HT-29 (cell line): ENCODE results near the gene DIDO1. TPM values are rescaled to one million over a fixed set of nuclear protein-coding genes. Genes with fewer than 3 reads are reported as not detected.
A peak's percentile ranks its signal among the peaks of the same experiment; 100 is the strongest.

ENCODE experiments used
- DNase-seq: peaks from one replicate; pipeline ENCODE4 v3.0.0-alpha.2; 2015; ENCODE audit warnings: low spot score
- total RNA-seq: library from RNA; depleted of rRNA; stranded (reverse); fragments of >200 nt; shearing (Covaris generic); gene quantifications from 2 replicates; pipeline ENCODE4 v1.2.3, GENCODE V29; 2014

Gene DIDO1
- total RNA-seq, 1 experiment from 2014 or later, result 78.5 TPM

- DNase-seq, result peak; percentile 85
Measured at GRCh38 chr20:62929051-62929538, 2.8 kb upstream of the DIDO1 start.

- DNase-seq, result no peak
Measured at GRCh38 chr20:62928246-62928939, 2.1 kb upstream of the DIDO1 start.

GRCh38 chr20:62927128-62927705 lies 912 bp upstream of the DIDO1 start:
- DNase-seq, result no peak

GRCh38 chr20:62925420-62926228 lies 681 bp downstream of the DIDO1 start:
- DNase-seq, result no peak

- DNase-seq, result peak; percentile 75
Measured at GRCh38 chr20:62925076-62925419, 1.3 kb downstream of the DIDO1 start.

- DNase-seq, result peak; percentile 71
Measured at GRCh38 chr20:62924442-62925075, 1.7 kb downstream of the DIDO1 start.

- DNase-seq, result peak; percentile 42
Measured at GRCh38 chr20:62923669-62924441, 2.5 kb downstream of the DIDO1 start.

GRCh38 chr20:62923059-62923668 lies 3.1 kb downstream of the DIDO1 start:
- DNase-seq, result peak; percentile 78

GRCh38 chr20:62922451-62922921 lies 3.8 kb downstream of the DIDO1 start:
- DNase-seq, result no peak

GRCh38 chr20:62921119-62921687 lies 5.1 kb downstream of the DIDO1 start:
- DNase-seq, result peak; percentile 86

GRCh38 chr20:62920039-62920645 lies 6.2 kb downstream of the DIDO1 start:
- DNase-seq, result no peak

GRCh38 chr20:62918831-62919230 lies 7.5 kb downstream of the DIDO1 start:
- DNase-seq, result no peak

GRCh38 chr20:62918147-62918546 lies 8.2 kb downstream of the DIDO1 start:
- DNase-seq, result no peak

GRCh38 chr20:62917720-62918119 lies 8.6 kb downstream of the DIDO1 start:
- DNase-seq, result no peak

- no peak for DNase-seq
Measured at GRCh38 chr20:62916703-62917476, 9.4 kb downstream of the DIDO1 start.

GRCh38 chr20:62914970-62915457 lies 11.3 kb downstream of the DIDO1 start:
- peak; percentile 86 for DNase-seq

- DNase-seq, result no peak
Measured at GRCh38 chr20:62914436-62914835, 11.9 kb downstream of the DIDO1 start.

- DNase-seq, result no peak
Measured at GRCh38 chr20:62913043-62913630, 13.2 kb downstream of the DIDO1 start.
